ENCODE data around the gene OGA.

The OGA gene

GRCh38 chr10:101766753-101767599, 51.3 kb downstream of the OGA start:
- H3K27me3 ChIP-seq (replicated peaks), result peaks cover 26% of the 10 kb centered on the region
- TF ChIP-seq, protein P1, sequence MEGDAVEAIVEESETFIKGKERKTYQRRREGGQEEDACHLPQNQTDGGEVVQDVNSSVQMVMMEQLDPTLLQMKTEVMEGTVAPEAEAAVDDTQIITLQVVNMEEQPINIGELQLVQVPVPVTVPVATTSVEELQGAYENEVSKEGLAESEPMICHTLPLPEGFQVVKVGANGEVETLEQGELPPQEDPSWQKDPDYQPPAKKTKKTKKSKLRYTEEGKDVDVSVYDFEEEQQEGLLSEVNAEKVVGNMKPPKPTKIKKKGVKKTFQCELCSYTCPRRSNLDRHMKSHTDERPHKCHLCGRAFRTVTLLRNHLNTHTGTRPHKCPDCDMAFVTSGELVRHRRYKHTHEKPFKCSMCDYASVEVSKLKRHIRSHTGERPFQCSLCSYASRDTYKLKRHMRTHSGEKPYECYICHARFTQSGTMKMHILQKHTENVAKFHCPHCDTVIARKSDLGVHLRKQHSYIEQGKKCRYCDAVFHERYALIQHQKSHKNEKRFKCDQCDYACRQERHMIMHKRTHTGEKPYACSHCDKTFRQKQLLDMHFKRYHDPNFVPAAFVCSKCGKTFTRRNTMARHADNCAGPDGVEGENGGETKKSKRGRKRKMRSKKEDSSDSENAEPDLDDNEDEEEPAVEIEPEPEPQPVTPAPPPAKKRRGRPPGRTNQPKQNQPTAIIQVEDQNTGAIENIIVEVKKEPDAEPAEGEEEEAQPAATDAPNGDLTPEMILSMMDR (IDR thresholded peaks at IDR 0.05; ENCODE audit: low read depth, low read length, missing control alignments), result no peak
- no peaks in the 10 kb centered on the region for H3K36me3 ChIP-seq (replicated peaks)
- in situ Hi-C loops (cut with HindIII; ENCODE audit: low pct_ligation_motif_present, low sequenced_read_pairs), result no loop called here
- H3K4me3 ChIP-seq (ENCODE audit: low read depth, low read length), result no peak overlapping the region
- no peak for DNase-seq
- H3K27ac ChIP-seq, result no peak overlapping the region

- Histone ChIP-seq H3K4me3 (ENCODE audit: low read depth, low read length) (no peak overlapping the region), H3K27me3 (replicated peaks) (peaks cover 19% of the 10 kb centered on the region), H3K36me3 (replicated peaks) (no peaks in the 10 kb centered on the region), H3K27ac (no peak overlapping the region)
- DNase-seq, result no peak
- TF ChIP-seq, protein P1 (IDR thresholded peaks at IDR 0.05; ENCODE audit: low read depth, low read length, missing control alignments), result no peak
- in situ Hi-C loops (cut with HindIII; ENCODE audit: low pct_ligation_motif_present, low sequenced_read_pairs), result no loop called here
Measured at GRCh38 chr10:101766306-101766705, 51.9 kb downstream of the OGA start.

- in situ Hi-C loops (cut with HindIII; ENCODE audit: low pct_ligation_motif_present, low sequenced_read_pairs), result no loop called here
- H3K27me3 ChIP-seq (replicated peaks), result peaks cover 14% of the 10 kb centered on the region
Measured at GRCh38 chr10:101763141-101763846, 55.0 kb downstream of the OGA start.

DNA sequence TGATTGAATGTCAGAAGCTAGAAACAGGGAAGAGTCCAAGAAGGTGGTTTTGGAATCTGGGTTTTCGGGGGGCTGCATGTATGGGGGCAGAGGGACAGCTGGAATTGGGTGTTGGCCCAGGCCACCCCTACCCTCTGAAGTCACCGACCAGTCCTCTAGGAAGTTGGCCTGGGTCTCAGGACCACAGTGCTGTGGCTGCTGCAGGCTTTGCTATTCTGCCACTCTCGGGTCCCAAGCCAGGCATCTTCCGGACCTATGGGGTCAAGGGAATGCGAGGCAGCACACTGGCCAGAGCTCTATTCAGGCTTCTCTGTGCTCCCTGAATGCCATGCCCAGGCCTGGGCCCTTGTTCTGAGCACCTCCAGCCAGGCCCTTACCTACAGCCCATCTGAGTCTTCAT, 55.5 kb downstream of the OGA start:
- H3K27ac ChIP-seq, result no peak overlapping the region
- no peak for DNase-seq
- TF ChIP-seq, protein P1 (IDR thresholded peaks at IDR 0.05; ENCODE audit: low read depth, low read length, missing control alignments), result no peak
- no peak overlapping the region for H3K4me3 ChIP-seq (ENCODE audit: low read depth, low read length)
- H3K27me3 ChIP-seq (replicated peaks), result peaks cover 14% of the 10 kb centered on the region
- in situ Hi-C loops (cut with HindIII; ENCODE audit: low pct_ligation_motif_present, low sequenced_read_pairs), result no loop called here
- no peaks in the 10 kb centered on the region for H3K36me3 ChIP-seq (replicated peaks)

More at GRCh38 chr10:101763141-101763846, 55.0 kb downstream of the OGA start:
- H3K36me3 ChIP-seq (replicated peaks), result no peaks in the 10 kb centered on the region
- no peak overlapping the region for H3K27ac ChIP-seq
- TF ChIP-seq, protein P1 (IDR thresholded peaks at IDR 0.05; ENCODE audit: low read depth, low read length, missing control alignments), result no peak
- no peak for DNase-seq
- H3K4me3 ChIP-seq (ENCODE audit: low read depth, low read length), result no peak overlapping the region

- in situ Hi-C loops (cut with HindIII; ENCODE audit: low pct_ligation_motif_present, low sequenced_read_pairs), result no loop called here
- Histone ChIP-seq H3K36me3 (replicated peaks) (no peaks in the 10 kb centered on the region), H3K4me3 (ENCODE audit: low read depth, low read length) (no peak overlapping the region), H3K27ac (no peak overlapping the region), H3K27me3 (replicated peaks) (peaks cover 11% of the 10 kb centered on the region)
- no peak for DNase-seq
- TF ChIP-seq, protein P1 (IDR thresholded peaks at IDR 0.05; ENCODE audit: low read depth, low read length, missing control alignments), result no peak
Measured at GRCh38 chr10:101761226-101761625, 57.0 kb downstream of the OGA start.
